Lung (tissue), 12 donors: Measurements from ENCODE around the gene PCSK5. TPM values are rescaled to one million over a fixed set of nuclear protein-coding genes. Genes with fewer than 3 reads are reported as not detected.
A peak's percentile ranks its signal among the peaks of the same experiment; 100 is the strongest.

Experiments
- ATAC-seq: fragments of 200-7000 bp; cut with Tn5 transposase; one replicate; pipeline ENCODE4 v1.9.1; 2020; ENCODE audit warnings: moderate number of reproducible peaks; ENCODE audit not compliant: insufficient read depth, low FRiP score
- DNase-seq, 3 donors: peaks; one replicate each; pipeline ENCODE4 v3.0.0-alpha.2; 2013 to 2017
- H3K27ac ChIP-seq, 2 donors: one replicate each; pipeline ENCODE4 v1.5.1; 2013; ENCODE audit warnings: mild to moderate bottlenecking in 2 of 2, moderate library complexity in 2 of 2, control low read depth in 1 of 2, inconsistent platforms in 1 of 2, low read depth in 1 of 2, low read length in 1 of 2
- H3K27me3 ChIP-seq, 3 donors: one replicate each; pipeline ENCODE4 v1.5.1; 2013; ENCODE audit warnings: low read length in 2 of 3; ENCODE audit not compliant: control insufficient read depth in 3 of 3, insufficient read depth in 3 of 3
- H3K36me3 ChIP-seq, 4 donors: one replicate each; pipeline ENCODE4 v1.5.1; 2013; ENCODE audit warnings: low read length in 4 of 4, mild to moderate bottlenecking in 1 of 4, moderate library complexity in 1 of 4; ENCODE audit not compliant: control insufficient read depth in 4 of 4, insufficient read depth in 4 of 4
- H3K4me1 ChIP-seq, 5 donors: one replicate each; pipeline ENCODE4 v1.5.1; 2013; ENCODE audit warnings: low read length in 5 of 5, mild to moderate bottlenecking in 2 of 5, moderate library complexity in 1 of 5; ENCODE audit not compliant: control insufficient read depth in 5 of 5, insufficient read depth in 5 of 5
- H3K4me3 ChIP-seq: one replicate; pipeline ENCODE4 v1.5.1; 2013; ENCODE audit warnings: mild to moderate bottlenecking, control low read depth, moderate library complexity
- H3K9ac ChIP-seq, 2 donors: one replicate each; pipeline ENCODE4 v1.5.1; 2013; ENCODE audit warnings: low read length in 2 of 2, control low read depth in 1 of 2; ENCODE audit not compliant: insufficient read depth in 1 of 2
- H3K9me3 ChIP-seq, 4 donors: one replicate each; pipeline ENCODE4 v1.5.1; 2013; ENCODE audit warnings: low read length in 3 of 4, mild to moderate bottlenecking in 1 of 4, moderate library complexity in 1 of 4; ENCODE audit not compliant: control insufficient read depth in 4 of 4, insufficient read depth in 3 of 4
- CTCF ChIP-seq: IDR thresholded peaks from 2 replicates; pipeline ENCODE4 v1.5.1; 2012; ENCODE audit warnings: mild to moderate bottlenecking; ENCODE audit errors: control extremely low read depth, extremely low read depth
- WGBS, 2 donors: extraction: QIAGEN DNeasy Blood & Tissue Kit; methylation state at CpG; one replicate each; pipeline ENCODE4 v1.1.7; 2013; 5-methylcytosine and 5-hydroxymethylcytosine counted together
- polyA plus RNA-seq, 2 donors: library from polyadenylated mRNA; stranded (reverse); fragments of 200-250 nt; gene quantifications; one replicate each; pipeline ENCODE4 v1.2.1, GENCODE V29; 2013
- total RNA-seq, 2 donors: library from RNA; depleted of rRNA in 1 of 2; stranded (reverse); fragments of >200 nt in 1 of 2; gene quantifications; one replicate each; pipeline ENCODE4 v1.2.1, GENCODE V29; 2014 to 2021
- donor health status: control.
- donor health status: control.
- donor health status: Bipolar disorder and iron deficiency.
- donor health status: healthy.
- donor health status: DM: yes; HTN: yes; CAD: no.

Gene PCSK5
- total and polyA plus RNA-seq, 4 donors: 1.9 to 28.2 (median 13.6) TPM

GRCh38 chr9:76112151-76112550 is 221.7 kb downstream of the PCSK5 start:
- ATAC-seq: no peak
- 49 to 94% methylated on average over 2 of the region's 2 CpGs for WGBS, 2 donors

GRCh38 chr9:76114144-76114543 is 223.7 kb downstream of the PCSK5 start:
- DNase-seq (peak in 1 of 3 donors; percentile 70), ATAC-seq (no peak)
- peaks cover 0 to 8% (median 0%) of the 10 kb centered on the region in 5 donors for H3K4me1 ChIP-seq
- no peak overlapping the region for H3K9ac ChIP-seq
- WGBS, 2 donors: 86 to 92% methylated on average over 3 of the region's 3 CpGs
- H3K27me3 ChIP-seq: no peaks in the 10 kb centered on the region
- H3K36me3 ChIP-seq: no peaks in the 10 kb centered on the region
- H3K27ac ChIP-seq: no peak overlapping the region
- no peak for TF ChIP-seq CTCF
- H3K4me3 ChIP-seq: no peak overlapping the region
- H3K9me3 ChIP-seq: no peaks in the 10 kb centered on the region

More at GRCh38 chr9:76112151-76112550, 221.7 kb downstream of the PCSK5 start:
- no peak overlapping the region for H3K4me3 ChIP-seq
- no peak overlapping the region for H3K27ac ChIP-seq
- H3K9ac ChIP-seq: no peak overlapping the region
- H3K4me1 ChIP-seq: peaks cover 0 to 13% (median 0%) of the 10 kb centered on the region in 5 donors
- H3K27me3 ChIP-seq: no peaks in the 10 kb centered on the region
- H3K36me3 ChIP-seq: no peaks in the 10 kb centered on the region
- no peak for DNase-seq
- TF ChIP-seq CTCF: no peak
- no peaks in the 10 kb centered on the region for H3K9me3 ChIP-seq

- Histone ChIP-seq H3K9ac (no peak overlapping the region), H3K4me1 (peaks cover 0 to 3% (median 0%) of the 10 kb centered on the region in 5 donors), H3K27ac (no peak overlapping the region), H3K36me3 (no peaks in the 10 kb centered on the region), H3K27me3 (no peaks in the 10 kb centered on the region), H3K9me3 (no peaks in the 10 kb centered on the region), H3K4me3 (no peak overlapping the region)
- DNase-seq (peak in 2 of 3 donors; percentile 28 to 38), ATAC-seq (no peak)
- TF ChIP-seq CTCF: no peak
- 65 to 91% methylated on average over 2 of the region's 2 CpGs for WGBS, 2 donors
Observed at GRCh38 chr9:76115396-76115795, 224.9 kb downstream of the PCSK5 start.
